Esophagus muscularis mucosa (tissue), 4 donors: Measurements from ENCODE around the gene RUNX2. TPM values are rescaled to one million over a fixed set of nuclear protein-coding genes. Genes with fewer than 3 reads are reported as not detected.
A peak's percentile ranks its signal among the peaks of the same experiment; 100 is the strongest.

Source experiments
- DNase-seq: peaks from one replicate; pipeline ENCODE4 v3.0.0-alpha.2; 2017; ENCODE audit errors: extremely low spot score
- H3K27ac ChIP-seq, 4 donors: fragments of 200-600 bp; sonication (generic); replicated peaks in 1 of 4; 1 replicate in 3 of 4; 2 replicates in 1 of 4; pipeline ENCODE4 v1.5.1; 2016 to 2019; ENCODE audit warnings: mild to moderate bottlenecking in 1 of 4
- H3K27me3 ChIP-seq, 4 donors: fragments of 200-600 bp; sonication (generic); one replicate each; pipeline versions ENCODE4 v1.5.1 to v1.6.0; 2016 to 2019
- H3K36me3 ChIP-seq, 4 donors: fragments of 200-600 bp; sonication (generic); one replicate each; pipeline ENCODE4 v1.5.1; 2016 to 2019
- H3K4me1 ChIP-seq, 4 donors: fragments of 200-600 bp; sonication (generic); one replicate each; pipeline ENCODE4 v1.5.1; 2016 to 2019
- H3K4me3 ChIP-seq, 4 donors: fragments of 200-600 bp; sonication (generic); 1 replicate in 2 of 4; 2 replicates in 2 of 4; pipeline ENCODE4 v1.5.1; 2016 to 2019; ENCODE audit warnings: mild to moderate bottlenecking in 4 of 4, moderate library complexity in 1 of 4
- H3K9me3 ChIP-seq, 4 donors: fragments of 200-600 bp; sonication (generic); 1 replicate in 3 of 4; 2 replicates in 1 of 4; pipeline ENCODE4 v1.5.1; 2016 to 2019
- CTCF ChIP-seq, 3 experiments: fragments of 200-600 bp in 2 of 3; fragments of 450-650 bp in 1 of 3; sonication (generic) in 2 of 3; IDR thresholded peaks; one replicate each; pipeline ENCODE4 v1.5.1; 2017 to 2019; ENCODE audit warnings: antibody characterized with exemption in 3 of 3, mild to moderate bottlenecking in 2 of 3, moderate library complexity in 1 of 3
- EP300 ChIP-seq: sonication (generic); formaldehyde crosslinking; IDR thresholded peaks from one replicate; pipeline ENCODE4 v1.6.1; 2017; ENCODE audit warnings: antibody characterized with exemption
- POLR2A ChIP-seq: fragments of 450-650 bp; IDR thresholded peaks from one replicate; pipeline ENCODE4 v1.6.1; 2017; ENCODE audit warnings: antibody characterized with exemption, moderate library complexity, mild to moderate bottlenecking, low read depth
- POLR2AphosphoS5 ChIP-seq, 2 donors: sonication (generic); formaldehyde crosslinking; IDR thresholded peaks; one replicate each; pipeline ENCODE4 v1.6.1; 2017; ENCODE audit warnings: antibody characterized with exemption in 2 of 2
- WGBS: methylation state at CpG from one replicate; pipeline ENCODE4 v1.1.5; 2018; 5-methylcytosine and 5-hydroxymethylcytosine counted together
- intact Hi-C: fragments of 100-400 bp; cut with DNase I; formaldehyde crosslinking; loops from one replicate; pipeline ENCODE4 v1.15.1; 2023
- total RNA-seq, 4 donors: library from RNA; depleted of rRNA; stranded (reverse); fragments of >200 nt; gene quantifications; one replicate each; pipeline versions ENCODE4 v1.1.0 to v1.2.1, GENCODE V29; 2016

The RUNX2 gene
- total RNA-seq, 4 donors from 2014 or later = 1.0 to 1.6 (median 1.4) TPM

GRCh38 chr6:45679631-45680030 is 351.5 kb downstream of the RUNX2 start:
- Histone ChIP-seq H3K27me3 (peaks cover 0 to 13% (median 0%) of the 10 kb centered on the region in 4 donors), H3K9me3 (peaks cover 0 to 24% (median 16%) of the 10 kb centered on the region in 4 donors), H3K27ac (no peak overlapping the region), H3K4me3 (no peak overlapping the region), H3K36me3 (no peaks in the 10 kb centered on the region), H3K4me1 (peaks cover 0 to 10% (median 0%) of the 10 kb centered on the region in 4 donors)
- TF ChIP-seq POLR2AphosphoS5 (IDR thresholded peaks at IDR 0.05) = no peak
- no peak for TF ChIP-seq CTCF (IDR thresholded peaks at IDR 0.05)
- no peak for TF ChIP-seq EP300
- TF ChIP-seq POLR2A = no peak
- peak; percentile 37 for DNase-seq
- WGBS = 85% methylated on average over 2 of the region's 2 CpGs
- intact Hi-C loops = no loop called here

GRCh38 chr6:45681860-45682511 is 353.9 kb downstream of the RUNX2 start:
- no peak overlapping the region for H3K4me3 ChIP-seq
- no peak overlapping the region for H3K27ac ChIP-seq
- WGBS = 64% methylated on average over 4 of the region's 4 CpGs
- no peaks in the 10 kb centered on the region for H3K27me3 ChIP-seq
- peaks cover 0 to 24% (median 16%) of the 10 kb centered on the region in 4 donors for H3K9me3 ChIP-seq
- intact Hi-C loops = no loop called here
- peaks cover 0 to 9% (median 0%) of the 10 kb centered on the region in 4 donors for H3K4me1 ChIP-seq
- TF ChIP-seq CTCF (IDR thresholded peaks at IDR 0.05) (no peak), POLR2A (no peak), EP300 (no peak), POLR2AphosphoS5 (IDR thresholded peaks at IDR 0.05) (no peak)
- H3K36me3 ChIP-seq = no peaks in the 10 kb centered on the region
- peak; percentile 89 for DNase-seq

GRCh38 chr6:45684476-45684875 is 356.3 kb downstream of the RUNX2 start:
- DNase-seq = no peak
- Histone ChIP-seq H3K27ac (no peak overlapping the region), H3K36me3 (no peaks in the 10 kb centered on the region), H3K4me1 (no peaks in the 10 kb centered on the region), H3K9me3 (peaks cover 0 to 24% (median 16%) of the 10 kb centered on the region in 4 donors), H3K4me3 (no peak overlapping the region), H3K27me3 (no peaks in the 10 kb centered on the region)
- intact Hi-C loops = no loop called here
- no peak for TF ChIP-seq EP300
- no peak for TF ChIP-seq POLR2A
- TF ChIP-seq CTCF (IDR thresholded peaks at IDR 0.05) = no peak
- TF ChIP-seq POLR2AphosphoS5 (IDR thresholded peaks at IDR 0.05) = no peak

GRCh38 chr6:45685076-45685475 is 356.9 kb downstream of the RUNX2 start:
- TF ChIP-seq CTCF (IDR thresholded peaks at IDR 0.05) (no peak), POLR2A (no peak)
- H3K9me3 ChIP-seq = peaks cover 0 to 18% (median 13%) of the 10 kb centered on the region in 4 donors
- no peak overlapping the region for H3K27ac ChIP-seq
- no peak overlapping the region for H3K4me3 ChIP-seq
- H3K36me3 ChIP-seq = no peaks in the 10 kb centered on the region
- H3K27me3 ChIP-seq = no peaks in the 10 kb centered on the region
- intact Hi-C loops = no loop called here
- no peaks in the 10 kb centered on the region for H3K4me1 ChIP-seq
- peak; percentile 4 for DNase-seq
